Endodermal cell (in vitro differentiated cells): Measurements from ENCODE around the gene SENP7. TPM values are rescaled to one million over a fixed set of nuclear protein-coding genes. Genes with fewer than 3 reads are reported as not detected.
"Not testable (repeated sequence)": the region's sequence is repeated elsewhere in the genome, so short reads cannot be mapped to it uniquely, and the experiment has no call there.

Experiments
- DNase-seq: peaks from one replicate; pipeline ENCODE4 v3.0.0-alpha.2; 2017
- H3K27ac ChIP-seq: 2 replicates; pipeline ENCODE4 v1.5.1; 2013; ENCODE audit warnings: mild to moderate bottlenecking, low read depth, low read length, moderate library complexity
- H3K27me3 ChIP-seq: 2 replicates; pipeline ENCODE4 v1.6.1; 2013; ENCODE audit warnings: mild to moderate bottlenecking, low read length, moderate library complexity; ENCODE audit not compliant: insufficient read depth, control insufficient read depth, poor library complexity, severe bottlenecking
- H3K36me3 ChIP-seq: 2 replicates; pipeline ENCODE4 v1.7.0; 2013; ENCODE audit warnings: mild to moderate bottlenecking, low read length, moderate library complexity; ENCODE audit not compliant: control insufficient read depth, insufficient read depth
- H3K4me1 ChIP-seq: one replicate; pipeline ENCODE4 v1.7.0; 2013; ENCODE audit warnings: low read length; ENCODE audit not compliant: control insufficient read depth, insufficient read depth
- H3K4me3 ChIP-seq: 2 replicates; pipeline ENCODE4 v1.5.1; 2013; ENCODE audit warnings: mild to moderate bottlenecking, low read length, moderate library complexity
- H3K9ac ChIP-seq: 2 replicates; pipeline ENCODE4 v1.6.1; 2013; ENCODE audit warnings: mild to moderate bottlenecking, low read length, moderate library complexity; ENCODE audit not compliant: poor library complexity, severe bottlenecking; ENCODE audit errors: extremely low read depth
- H3K9me3 ChIP-seq: 2 replicates; pipeline ENCODE4 v1.6.1; 2013; ENCODE audit warnings: mild to moderate bottlenecking, low read length, moderate library complexity; ENCODE audit not compliant: control insufficient read depth
- H3K27ac Mint-ChIP-seq: 2 replicates; pipeline ENCODE4 v1.8.0; 2020; ENCODE audit warnings: mixed read lengths
- H3K27me3 Mint-ChIP-seq: 2 replicates; pipeline ENCODE4 v1.8.0; 2021; ENCODE audit warnings: mild to moderate bottlenecking, mixed read lengths; ENCODE audit not compliant: insufficient read depth
- H3K36me3 Mint-ChIP-seq: 2 replicates; pipeline ENCODE4 v1.8.0; 2020; ENCODE audit warnings: low read depth, mixed read lengths
- H3K4me1 Mint-ChIP-seq: 2 replicates; pipeline ENCODE4 v1.8.0; 2020; ENCODE audit warnings: mixed read lengths
- H3K4me3 Mint-ChIP-seq: 2 replicates; pipeline ENCODE4 v1.8.0; 2020; ENCODE audit warnings: mild to moderate bottlenecking, moderate library complexity, mixed read lengths
- H3K9me3 Mint-ChIP-seq: 2 replicates; pipeline ENCODE4 v1.8.0; 2020; ENCODE audit warnings: mild to moderate bottlenecking, mixed read lengths
- WGBS, 2 experiments: methylation state at CpG; one replicate each; pipeline versions ENCODE4 v1.1.5 to v1.1.7; 2013; ENCODE audit warnings: missing lambda C conversion rate in 2 of 2, mixed read lengths in 1 of 2; ENCODE audit not compliant: insufficient coverage in 1 of 2, insufficient read length in 1 of 2; 5-methylcytosine and 5-hydroxymethylcytosine counted together
- total RNA-seq, 2 donors: library from RNA; stranded (reverse); fragmentation: NEBNext Ultra II Directional in 1 of 2; extraction: Animal tissue kit (Norgen Biotek cat#: 25700) in 1 of 2; gene quantifications; 2 replicates in 1 of 2; 3 replicates in 1 of 2; pipeline ENCODE4 v1.2.1, GENCODE V29; 2021
- TF ChIP-seq, protein P1 (sequence below): fragments of 200-600 bp; sonication (generic); conservative IDR thresholded peaks from 2 replicates; pipeline ENCODE4 v1.5.0; 2021; ENCODE audit warnings: antibody characterized with exemption, mild to moderate bottlenecking

SENP7 gene
- total RNA-seq, 2 donors from 2014 or later: 19.3 to 22.1 TPM

DNA sequence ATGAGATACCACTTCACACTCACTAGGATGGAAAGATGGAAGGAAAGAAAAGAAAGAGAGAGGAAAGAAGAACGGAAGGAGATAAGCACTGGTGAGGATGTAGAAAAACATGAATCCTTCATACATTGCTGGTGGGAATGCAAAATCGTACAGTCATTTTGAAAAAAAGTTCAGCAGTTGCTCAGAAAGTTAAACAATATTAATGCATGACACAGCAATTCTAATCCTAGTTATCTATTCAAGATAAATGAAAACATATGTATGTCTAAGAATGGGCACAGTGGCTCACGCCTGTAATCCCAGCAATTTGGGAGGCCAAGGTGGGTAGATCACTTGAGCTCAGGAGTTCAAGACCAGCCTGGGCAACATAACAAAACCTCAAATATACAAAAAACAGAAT is 59.1 kb downstream of the SENP7 start:
- H3K27me3 Mint-ChIP-seq: no peaks in the 10 kb centered on the region
- H3K4me3 Mint-ChIP-seq: no peak overlapping the region
- H3K4me1 Mint-ChIP-seq: peaks cover 11% of the 10 kb centered on the region
- no peak overlapping the region for H3K27ac Mint-ChIP-seq
- 60 to 95% methylated on average over 1 to 3 of the region's 3 CpGs for WGBS, 2 experiments
- TF ChIP-seq, protein P1, sequence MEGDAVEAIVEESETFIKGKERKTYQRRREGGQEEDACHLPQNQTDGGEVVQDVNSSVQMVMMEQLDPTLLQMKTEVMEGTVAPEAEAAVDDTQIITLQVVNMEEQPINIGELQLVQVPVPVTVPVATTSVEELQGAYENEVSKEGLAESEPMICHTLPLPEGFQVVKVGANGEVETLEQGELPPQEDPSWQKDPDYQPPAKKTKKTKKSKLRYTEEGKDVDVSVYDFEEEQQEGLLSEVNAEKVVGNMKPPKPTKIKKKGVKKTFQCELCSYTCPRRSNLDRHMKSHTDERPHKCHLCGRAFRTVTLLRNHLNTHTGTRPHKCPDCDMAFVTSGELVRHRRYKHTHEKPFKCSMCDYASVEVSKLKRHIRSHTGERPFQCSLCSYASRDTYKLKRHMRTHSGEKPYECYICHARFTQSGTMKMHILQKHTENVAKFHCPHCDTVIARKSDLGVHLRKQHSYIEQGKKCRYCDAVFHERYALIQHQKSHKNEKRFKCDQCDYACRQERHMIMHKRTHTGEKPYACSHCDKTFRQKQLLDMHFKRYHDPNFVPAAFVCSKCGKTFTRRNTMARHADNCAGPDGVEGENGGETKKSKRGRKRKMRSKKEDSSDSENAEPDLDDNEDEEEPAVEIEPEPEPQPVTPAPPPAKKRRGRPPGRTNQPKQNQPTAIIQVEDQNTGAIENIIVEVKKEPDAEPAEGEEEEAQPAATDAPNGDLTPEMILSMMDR: no peak
- peaks cover 8% of the 10 kb centered on the region for H3K36me3 ChIP-seq
- no peaks in the 10 kb centered on the region for H3K27me3 ChIP-seq
- no peak overlapping the region for H3K27ac ChIP-seq
- peaks cover 6% of the 10 kb centered on the region for H3K9me3 ChIP-seq
- H3K4me3 ChIP-seq: no peak overlapping the region
- peaks cover 16% of the 10 kb centered on the region for H3K36me3 Mint-ChIP-seq
- peaks cover 10% of the 10 kb centered on the region for H3K4me1 ChIP-seq
- DNase-seq: no peak
- peaks cover 4% of the 10 kb centered on the region for H3K9me3 Mint-ChIP-seq
- no peak overlapping the region for H3K9ac ChIP-seq

DNA sequence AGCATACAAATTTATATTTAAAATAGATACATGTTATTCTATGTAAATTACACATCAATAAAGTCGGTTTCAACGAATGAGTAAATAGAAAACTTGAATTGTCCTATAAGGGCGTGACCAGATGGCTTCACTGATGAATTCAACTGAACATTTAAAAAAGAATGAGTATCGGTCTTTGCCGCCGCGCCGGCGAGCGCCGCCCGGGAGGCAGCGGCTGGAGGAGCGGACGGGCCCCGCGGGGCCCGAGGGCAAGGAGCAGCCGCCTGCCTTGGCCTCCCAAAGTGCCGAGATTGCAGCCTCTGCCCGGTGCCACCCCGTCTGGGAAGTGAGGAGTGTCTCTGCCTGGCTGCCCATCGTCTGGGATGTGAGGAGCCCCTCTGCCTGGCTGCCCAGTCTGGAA is 74.4 kb downstream of the SENP7 start:
- not testable (repeated sequence) for H3K27ac ChIP-seq, H3K4me3 Mint-ChIP-seq, H3K4me3 ChIP-seq, DNase-seq, H3K27me3 Mint-ChIP-seq, H3K36me3 ChIP-seq, H3K9ac ChIP-seq, H3K27ac Mint-ChIP-seq, H3K4me1 ChIP-seq, H3K4me1 Mint-ChIP-seq, H3K27me3 ChIP-seq
- Mint-ChIP-seq H3K36me3 (peaks cover 44% of the 10 kb centered on the region), H3K9me3 (peaks cover 65% of the 10 kb centered on the region)
- WGBS, 2 experiments: 92% methylated on average over 22 of the region's 23 CpGs; no CpG with 5 or more reads in 1 of the 2 experiments
- peaks cover 54% of the 10 kb centered on the region for H3K9me3 ChIP-seq

DNA sequence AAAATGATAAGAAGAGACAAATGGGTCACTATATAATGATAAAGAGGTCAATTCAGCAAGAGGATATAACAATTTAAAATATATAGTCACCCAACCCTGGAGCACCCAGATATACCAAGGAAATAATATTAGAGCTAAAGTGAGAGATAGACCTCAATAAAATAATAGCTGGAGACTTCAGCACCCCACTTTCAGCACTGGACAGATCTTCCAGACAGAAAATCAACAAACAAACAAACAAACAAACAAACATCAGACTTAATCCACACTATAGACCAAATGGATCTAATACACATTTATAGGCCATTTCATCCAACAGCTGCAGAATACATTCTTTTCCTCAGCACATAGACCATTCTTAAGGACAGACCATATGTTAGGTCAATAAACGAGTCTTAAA is 79.4 kb downstream of the SENP7 start:
- Histone ChIP-seq H3K4me1 (no peaks in the 10 kb centered on the region), H3K36me3 (no peaks in the 10 kb centered on the region), H3K4me3 (no peak overlapping the region), H3K9ac (no peak overlapping the region), H3K27ac (no peak overlapping the region), H3K9me3 (peaks cover 32% of the 10 kb centered on the region), H3K27me3 (no peaks in the 10 kb centered on the region)
- Mint-ChIP-seq H3K36me3 (peaks cover 24% of the 10 kb centered on the region), H3K9me3 (peaks cover 74% of the 10 kb centered on the region), H3K4me1 (no peaks in the 10 kb centered on the region), H3K27ac (no peak overlapping the region), H3K27me3 (no peaks in the 10 kb centered on the region), H3K4me3 (no peak overlapping the region)
- WGBS, 2 experiments: 92% methylated on average over 1 of the region's 1 CpG; no CpG with 5 or more reads in 1 of the 2 experiments
- DNase-seq: no peak
- TF ChIP-seq, protein P1: no peak
